ENCODE data around the gene LRP8. TPM values are rescaled to one million over a fixed set of nuclear protein-coding genes. Genes with fewer than 3 reads are reported as not detected.

The LRP8 gene
- total RNA-seq, 3 donors from 2014 or later, result 1.3 to 6.5 (median 1.4) TPM

DNA sequence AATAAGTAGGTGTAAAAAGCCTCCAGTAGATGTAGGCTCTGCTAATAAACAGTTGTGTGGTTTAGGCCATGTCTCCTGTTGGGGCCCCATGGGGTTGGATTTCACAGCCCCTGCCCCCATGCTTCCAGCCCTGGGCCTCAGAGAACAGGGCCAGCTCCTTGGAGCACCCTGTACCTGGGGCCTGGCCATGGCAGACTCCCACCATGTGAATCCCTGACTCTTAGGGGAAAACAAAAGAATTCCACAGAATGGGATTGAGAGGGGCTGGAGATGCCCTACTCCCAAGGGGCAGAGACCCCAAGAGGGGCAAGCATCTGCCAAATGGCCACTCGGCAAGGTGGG lies 11.5 kb downstream of the LRP8 start:
- intact Hi-C loops (cut with DNase I, micrococcal nuclease), result no loop called here
- no peak overlapping the region for H3K4me3 ChIP-seq
- ATAC-seq, result no peak
- peaks cover 3% of the 10 kb centered on the region for H3K4me1 ChIP-seq (ENCODE audit: low read depth)
- no peak for TF ChIP-seq CTCF (IDR thresholded peaks at IDR 0.05)
- no peak for DNase-seq
- H3K9me3 ChIP-seq, result no peaks in the 10 kb centered on the region
- no peaks in the 10 kb centered on the region for H3K36me3 ChIP-seq (ENCODE audit: low read depth)

DNA sequence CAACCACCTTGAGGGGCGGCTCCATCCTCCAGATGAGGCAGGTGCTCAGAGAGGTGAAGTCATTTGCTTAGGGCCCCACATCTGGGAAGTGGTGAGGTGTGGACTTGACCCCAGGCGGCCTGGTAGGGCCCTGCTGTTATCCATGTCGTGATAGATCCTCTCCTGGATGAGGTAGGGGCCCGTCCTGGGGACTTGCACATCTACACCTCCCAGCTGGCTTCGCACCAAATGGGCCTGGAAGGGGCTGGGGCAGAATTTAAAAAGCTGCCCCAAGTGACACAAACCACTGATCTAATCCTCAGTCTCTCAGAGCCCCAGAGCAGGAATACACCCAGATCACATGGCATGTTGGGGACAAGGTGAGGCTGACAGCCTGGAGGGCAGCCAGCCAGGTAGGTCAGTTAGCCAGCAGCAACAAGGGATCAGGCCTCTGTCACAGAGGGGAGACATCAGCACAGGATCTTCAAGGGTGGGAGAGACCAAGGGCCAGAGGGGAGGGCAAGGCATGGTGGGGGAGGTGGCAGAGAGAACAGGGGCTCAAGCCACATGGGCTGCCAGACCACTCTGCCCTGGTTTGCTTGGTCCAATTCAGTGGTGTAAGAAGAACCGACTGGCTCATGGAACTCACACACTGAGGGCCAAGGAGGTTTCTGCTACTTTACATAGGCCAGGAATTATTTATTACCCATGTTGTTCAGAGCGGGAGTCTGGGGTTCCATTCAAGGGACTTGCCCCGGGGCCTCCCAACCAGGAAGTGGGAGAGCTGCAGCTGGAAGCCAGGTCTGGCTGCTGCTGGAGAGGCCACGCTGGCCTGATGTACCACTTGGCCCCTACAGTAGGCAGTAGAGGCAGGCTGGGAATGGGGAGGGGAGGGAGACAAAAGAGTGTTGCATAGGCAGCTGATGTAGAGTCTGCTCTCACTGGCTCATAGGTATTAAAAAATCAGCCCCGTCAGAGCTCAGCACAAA lies 12.1 kb downstream of the LRP8 start:
- intact Hi-C loops (cut with DNase I, micrococcal nuclease), result no loop called here
- Histone ChIP-seq H3K9me3 (no peaks in the 10 kb centered on the region), H3K36me3 (ENCODE audit: low read depth) (no peaks in the 10 kb centered on the region), H3K4me1 (ENCODE audit: low read depth) (peaks cover 3% of the 10 kb centered on the region), H3K4me3 (no peak overlapping the region)
- DNase-seq (peak; percentile 36 to 48 (median 45)), ATAC-seq (peak; percentile 67)
- no peak for TF ChIP-seq CTCF (IDR thresholded peaks at IDR 0.05)

- no peak for DNase-seq
- no peak for TF ChIP-seq CTCF (IDR thresholded peaks at IDR 0.05)
- H3K4me3 ChIP-seq, result no peak overlapping the region
- peaks cover 3% of the 10 kb centered on the region for H3K4me1 ChIP-seq (ENCODE audit: low read depth)
- no peaks in the 10 kb centered on the region for H3K9me3 ChIP-seq
- ATAC-seq, result no peak
- H3K36me3 ChIP-seq (ENCODE audit: low read depth), result no peaks in the 10 kb centered on the region
- intact Hi-C loops (cut with DNase I, micrococcal nuclease), result no loop called here
These were observed 12.8 kb downstream of the LRP8 start for GRCh38 chr1:53315046-53315445.

DNA sequence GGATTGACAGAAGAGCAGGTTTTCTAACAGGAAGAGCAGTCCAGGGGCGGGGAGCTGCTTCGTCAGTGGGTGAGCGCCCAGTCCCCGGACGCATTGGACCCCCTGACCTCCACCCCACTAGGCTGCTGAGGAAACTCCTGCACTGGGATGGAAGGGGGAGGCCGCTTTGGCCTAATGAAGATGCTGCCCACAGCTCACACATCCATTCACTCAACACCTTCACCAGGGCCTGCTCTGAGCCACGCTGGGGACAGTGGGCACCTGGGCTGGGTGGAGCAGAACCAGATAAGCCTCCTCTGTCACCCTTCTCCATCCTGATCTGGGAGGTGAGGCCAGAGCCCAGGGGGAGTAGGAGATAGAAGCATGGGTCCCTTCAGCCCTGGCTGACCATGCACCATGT lies 13.3 kb downstream of the LRP8 start:
- no peak for ATAC-seq
- intact Hi-C loops (cut with DNase I, micrococcal nuclease), result no loop called here
- peak in 1 of 3 donors; percentile 33 for DNase-seq
- peaks cover 3% of the 10 kb centered on the region for H3K4me1 ChIP-seq (ENCODE audit: low read depth)
- no peak for TF ChIP-seq CTCF (IDR thresholded peaks at IDR 0.05)
- no peaks in the 10 kb centered on the region for H3K36me3 ChIP-seq (ENCODE audit: low read depth)
- no peak overlapping the region for H3K4me3 ChIP-seq
- no peaks in the 10 kb centered on the region for H3K9me3 ChIP-seq

DNA sequence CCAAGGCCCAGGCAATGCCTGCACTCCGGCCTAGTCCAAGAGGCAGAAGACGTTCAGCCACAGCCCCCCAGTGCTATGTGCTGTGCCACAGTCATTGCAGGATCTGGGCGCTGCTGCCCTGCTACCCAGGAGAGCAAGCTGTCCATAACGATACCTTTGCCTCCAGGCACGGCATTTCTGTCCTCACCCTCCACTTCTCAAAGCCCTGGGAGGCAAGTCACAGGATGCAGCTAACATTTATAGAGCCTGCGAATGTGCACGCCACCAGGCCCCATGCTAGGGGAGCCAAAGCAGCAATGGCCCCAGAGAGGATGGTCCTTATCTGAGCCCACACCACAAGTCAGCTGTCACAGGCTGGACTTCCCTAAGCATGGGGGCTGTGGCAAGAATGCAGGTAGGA lies 13.8 kb downstream of the LRP8 start:
- H3K4me3 ChIP-seq, result no peak overlapping the region
- peaks cover 3% of the 10 kb centered on the region for H3K4me1 ChIP-seq (ENCODE audit: low read depth)
- DNase-seq (no peak), ATAC-seq (no peak)
- H3K9me3 ChIP-seq, result no peaks in the 10 kb centered on the region
- intact Hi-C loops (cut with DNase I, micrococcal nuclease), result no loop called here
- H3K36me3 ChIP-seq (ENCODE audit: low read depth), result no peaks in the 10 kb centered on the region
- no peak for TF ChIP-seq CTCF (IDR thresholded peaks at IDR 0.05)
